Mesothelial cell of epicardium (in vitro differentiated cells): ENCODE data around the gene LGALS1. TPM values are rescaled to one million over a fixed set of nuclear protein-coding genes. Genes with fewer than 3 reads are reported as not detected.
A peak's percentile ranks its signal among the peaks of the same experiment; 100 is the strongest.
"Not testable (repeated sequence)": the region's sequence is repeated elsewhere in the genome, so short reads cannot be mapped to it uniquely, and the experiment has no call there.

ENCODE experiments used
- DNase-seq, 2 experiments: peaks; one replicate each; pipeline ENCODE4 v3.0.0; 2021; ENCODE audit warnings: low spot score in 2 of 2; ENCODE audit not compliant: unreplicated experiment in 2 of 2
- H3K27ac Mint-ChIP-seq: 2 replicates; pipeline ENCODE4 v1.8.0; 2021; ENCODE audit warnings: mixed read lengths
- H3K27me3 Mint-ChIP-seq: 2 replicates; pipeline ENCODE4 v1.8.0; 2021; ENCODE audit warnings: low read depth, mixed read lengths
- H3K36me3 Mint-ChIP-seq: 2 replicates; pipeline ENCODE4 v1.8.0; 2021; ENCODE audit warnings: mixed read lengths
- H3K4me1 Mint-ChIP-seq: 2 replicates; pipeline ENCODE4 v1.8.0; 2021; ENCODE audit warnings: mixed read lengths
- H3K4me3 Mint-ChIP-seq: 2 replicates; pipeline ENCODE4 v1.8.0; 2021; ENCODE audit warnings: mild to moderate bottlenecking, moderate library complexity, mixed read lengths
- H3K9me3 Mint-ChIP-seq: 2 replicates; pipeline ENCODE4 v1.8.0; 2021; ENCODE audit warnings: mixed read lengths
- total RNA-seq: library from RNA; stranded (reverse); gene quantifications from 3 replicates; pipeline ENCODE4 v1.2.1, GENCODE V29; 2021
- TF ChIP-seq, protein P1 (sequence below): fragments of 200-600 bp; sonication (generic); IDR thresholded peaks from one replicate; pipeline ENCODE4 v1.5.0; 2021; ENCODE audit warnings: antibody characterized with exemption; ENCODE audit not compliant: unreplicated experiment

LGALS1 gene
- total RNA-seq, 1 donor from 2014 or later: 238 TPM

DNA sequence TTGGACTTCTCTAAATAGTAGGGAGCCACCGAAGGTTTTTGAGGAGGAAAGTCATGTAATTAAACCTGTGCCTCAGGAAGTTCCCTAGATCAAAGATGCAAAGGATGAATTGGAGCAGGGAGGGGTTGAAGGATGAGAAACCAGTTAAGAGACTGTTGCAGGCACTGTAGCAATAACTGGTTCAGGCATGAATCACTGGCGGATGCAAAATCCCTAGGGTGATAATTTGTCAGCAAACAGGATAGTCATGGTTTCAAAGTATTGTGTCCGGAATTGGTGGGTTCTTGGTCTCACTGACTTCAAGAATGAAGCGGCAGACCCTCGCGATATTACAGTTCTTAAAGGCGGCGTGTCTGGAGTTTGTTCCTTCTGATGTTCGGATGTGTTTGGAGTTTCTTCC, 41.3 kb downstream of the LGALS1 start:
- Mint-ChIP-seq H3K27ac (no peak overlapping the region), H3K27me3 (no peaks in the 10 kb centered on the region), H3K4me3 (no peak overlapping the region), H3K9me3 (no peaks in the 10 kb centered on the region), H3K4me1 (no peaks in the 10 kb centered on the region), H3K36me3 (peaks cover 10% of the 10 kb centered on the region)
- TF ChIP-seq, protein P1, sequence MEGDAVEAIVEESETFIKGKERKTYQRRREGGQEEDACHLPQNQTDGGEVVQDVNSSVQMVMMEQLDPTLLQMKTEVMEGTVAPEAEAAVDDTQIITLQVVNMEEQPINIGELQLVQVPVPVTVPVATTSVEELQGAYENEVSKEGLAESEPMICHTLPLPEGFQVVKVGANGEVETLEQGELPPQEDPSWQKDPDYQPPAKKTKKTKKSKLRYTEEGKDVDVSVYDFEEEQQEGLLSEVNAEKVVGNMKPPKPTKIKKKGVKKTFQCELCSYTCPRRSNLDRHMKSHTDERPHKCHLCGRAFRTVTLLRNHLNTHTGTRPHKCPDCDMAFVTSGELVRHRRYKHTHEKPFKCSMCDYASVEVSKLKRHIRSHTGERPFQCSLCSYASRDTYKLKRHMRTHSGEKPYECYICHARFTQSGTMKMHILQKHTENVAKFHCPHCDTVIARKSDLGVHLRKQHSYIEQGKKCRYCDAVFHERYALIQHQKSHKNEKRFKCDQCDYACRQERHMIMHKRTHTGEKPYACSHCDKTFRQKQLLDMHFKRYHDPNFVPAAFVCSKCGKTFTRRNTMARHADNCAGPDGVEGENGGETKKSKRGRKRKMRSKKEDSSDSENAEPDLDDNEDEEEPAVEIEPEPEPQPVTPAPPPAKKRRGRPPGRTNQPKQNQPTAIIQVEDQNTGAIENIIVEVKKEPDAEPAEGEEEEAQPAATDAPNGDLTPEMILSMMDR: no peak
- DNase-seq: no peak

DNA sequence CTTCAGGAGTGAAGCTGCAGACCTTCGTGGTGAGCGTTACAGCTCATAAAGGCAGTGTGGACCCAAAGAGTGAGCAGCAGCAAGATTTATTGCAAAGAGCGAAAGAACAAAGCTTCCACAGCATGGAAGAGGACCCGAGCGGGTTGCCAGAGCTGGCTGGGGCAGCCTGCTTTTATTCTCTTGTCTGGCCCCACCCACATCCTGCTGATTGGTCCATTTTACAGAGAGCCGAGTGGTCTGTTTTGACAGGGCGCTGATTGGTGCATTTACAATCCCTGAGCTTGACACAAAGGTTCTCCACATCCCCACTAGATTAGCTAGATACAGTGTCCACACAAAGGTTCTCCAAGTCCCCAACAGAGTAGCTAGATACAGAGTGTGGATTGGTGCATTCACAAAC, 41.8 kb downstream of the LGALS1 start:
- H3K4me1 Mint-ChIP-seq, H3K4me3 Mint-ChIP-seq, DNase-seq, H3K9me3 Mint-ChIP-seq, H3K36me3 Mint-ChIP-seq, H3K27me3 Mint-ChIP-seq, H3K27ac Mint-ChIP-seq: not testable (repeated sequence)

DNA sequence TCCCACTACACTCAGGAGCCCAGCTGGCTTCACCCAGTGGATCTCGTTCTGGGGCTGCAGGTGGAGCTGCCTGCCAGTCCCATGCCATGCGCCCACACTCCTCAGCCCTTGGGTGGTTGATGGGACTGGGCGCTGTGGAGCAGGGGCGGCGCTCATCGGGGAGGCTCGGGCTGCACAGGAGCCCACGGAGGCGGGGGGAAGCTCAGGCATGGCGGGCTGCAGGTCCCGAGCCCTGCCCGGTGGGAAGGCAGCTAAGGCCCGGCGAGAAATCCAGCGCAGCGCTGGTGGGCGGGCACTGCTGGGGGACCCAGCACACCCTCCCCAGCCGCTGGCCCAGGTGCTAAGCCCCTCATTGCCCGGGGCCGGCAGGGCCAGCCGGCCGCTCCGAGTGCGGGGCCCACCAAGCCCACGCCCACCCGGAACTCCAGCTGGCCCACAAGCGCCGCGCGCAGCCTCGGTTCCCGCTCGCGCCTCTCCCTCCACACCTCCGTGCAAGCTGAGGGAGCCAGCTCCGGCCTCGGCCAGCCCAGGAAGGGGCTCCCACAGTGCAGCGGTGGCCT, 42.4 kb downstream of the LGALS1 start:
- H3K9me3 Mint-ChIP-seq: not testable (repeated sequence)

DNA sequence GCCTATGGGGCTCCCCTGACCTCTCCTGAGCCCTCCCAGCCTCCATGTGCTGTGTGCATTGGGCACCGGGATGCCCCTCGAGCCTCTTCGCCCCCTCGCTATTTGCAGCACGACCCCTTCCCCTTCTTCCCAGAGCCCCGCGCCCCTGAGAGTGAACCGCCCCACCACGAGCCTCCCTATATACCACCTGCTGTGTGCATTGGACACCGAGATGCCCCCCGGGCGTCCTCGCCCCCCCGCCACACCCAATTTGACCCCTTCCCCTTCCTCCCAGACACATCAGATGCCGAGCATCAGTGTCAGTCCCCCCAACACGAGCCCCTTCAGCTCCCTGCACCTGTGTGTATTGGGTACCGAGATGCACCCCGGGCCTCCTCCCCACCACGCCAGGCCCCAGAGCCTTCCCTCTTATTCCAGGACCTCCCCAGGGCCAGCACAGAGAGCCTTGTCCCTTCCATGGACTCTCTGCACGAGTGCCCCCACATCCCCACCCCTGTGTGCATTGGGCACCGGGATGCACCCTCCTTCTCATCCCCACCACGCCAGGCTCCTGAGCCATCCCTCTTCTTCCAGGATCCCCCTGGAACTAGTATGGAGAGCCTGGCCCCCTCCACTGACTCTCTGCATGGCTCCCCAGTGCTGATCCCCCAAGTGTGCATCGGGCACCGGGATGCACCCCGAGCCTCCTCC, 50.3 kb downstream of the LGALS1 start:
- Mint-ChIP-seq H3K27me3 (no peaks in the 10 kb centered on the region), H3K27ac (no peak overlapping the region), H3K36me3 (peaks cover 23% of the 10 kb centered on the region), H3K9me3 (no peaks in the 10 kb centered on the region), H3K4me1 (peaks cover 3% of the 10 kb centered on the region), H3K4me3 (no peak overlapping the region)
- no peak for DNase-seq
- TF ChIP-seq, protein P1: no peak

More for the DNA sequence above, 42.4 kb downstream of the LGALS1 start:
- not testable (repeated sequence) for H3K4me3 Mint-ChIP-seq, H3K27ac Mint-ChIP-seq, DNase-seq, H3K4me1 Mint-ChIP-seq, H3K27me3 Mint-ChIP-seq
- peaks cover 11% of the 10 kb centered on the region for H3K36me3 Mint-ChIP-seq

DNA sequence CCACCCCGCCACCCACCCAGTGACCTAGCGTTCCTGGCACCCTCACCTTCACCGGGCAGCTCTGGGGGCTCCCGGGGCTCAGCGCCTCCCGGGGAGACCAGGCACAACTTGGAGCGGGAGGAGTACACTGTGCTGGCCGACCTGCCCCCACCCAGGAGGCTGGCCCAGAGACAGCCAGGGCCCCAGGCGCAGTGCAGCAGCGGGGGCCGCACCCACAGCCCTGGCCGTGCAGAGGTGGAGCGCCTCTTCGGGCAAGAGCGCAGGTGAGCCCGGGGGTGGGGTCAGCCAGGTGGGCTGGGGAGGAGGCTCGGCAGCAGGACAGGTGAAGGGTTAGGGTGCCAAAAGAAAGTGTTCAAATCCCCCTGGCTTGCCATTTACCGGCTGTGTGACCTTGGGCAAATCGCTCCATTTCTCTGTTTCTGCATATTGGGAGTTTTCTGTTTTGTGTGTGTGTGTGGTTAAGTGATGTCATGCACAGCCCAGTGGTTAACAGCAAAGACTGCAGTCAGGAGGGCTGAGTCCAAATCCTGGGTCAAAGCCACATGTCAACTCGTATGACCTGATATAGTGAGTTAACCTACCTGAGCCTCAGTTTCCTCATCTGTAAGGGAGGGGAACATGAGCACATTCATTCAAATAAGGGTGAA, 50.9 kb downstream of the LGALS1 start:
- TF ChIP-seq, protein P1: no peak
- Mint-ChIP-seq H3K4me1 (peaks cover 3% of the 10 kb centered on the region), H3K27ac (peak overlapping the region; percentile 18), H3K36me3 (peaks cover 23% of the 10 kb centered on the region), H3K27me3 (no peaks in the 10 kb centered on the region), H3K9me3 (no peaks in the 10 kb centered on the region), H3K4me3 (no peak overlapping the region)
- DNase-seq: no peak

DNA sequence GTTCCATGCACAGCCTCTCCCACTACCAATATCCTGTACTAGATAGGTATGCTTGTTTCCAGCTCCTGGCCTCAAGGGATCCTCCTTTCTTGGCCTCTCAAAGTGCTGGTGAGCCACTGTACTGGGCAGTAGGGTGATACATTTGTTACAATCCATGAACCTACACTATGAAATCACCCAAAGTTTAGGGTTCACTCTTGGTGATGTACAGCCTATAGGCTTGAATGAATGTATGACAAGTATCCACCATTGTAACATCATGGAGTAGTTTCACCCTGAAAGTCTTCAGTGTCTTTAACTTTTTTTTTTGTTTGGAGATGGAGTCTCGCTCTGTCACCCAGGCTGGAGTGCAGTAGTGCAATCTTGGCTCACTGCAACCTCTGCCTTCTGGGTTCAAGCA, 53.2 kb downstream of the LGALS1 start:
- TF ChIP-seq, protein P1: no peak

More for the DNA sequence above, 53.2 kb downstream of the LGALS1 start:
- no peak for DNase-seq
- Mint-ChIP-seq H3K4me3 (no peak overlapping the region), H3K4me1 (peaks cover 3% of the 10 kb centered on the region), H3K9me3 (no peaks in the 10 kb centered on the region), H3K27me3 (no peaks in the 10 kb centered on the region), H3K27ac (peak overlapping the region; percentile 86), H3K36me3 (peaks cover 15% of the 10 kb centered on the region)

Other genes with a start within 250 kb of the LGALS1 start
- 4.1 to 4.2 TPM (median 4.1 TPM) in 3 replicates for gene ELFN2, start 248.2 kb upstream of the LGALS1 start, total RNA-seq
- 0.83 to 0.97 TPM (median 0.91 TPM) in 3 replicates for gene MFNG, start 189.3 kb upstream of the LGALS1 start, total RNA-seq
- 12.2 to 13.6 TPM (median 13.1 TPM) in 3 replicates for gene CARD10, start 156.2 kb upstream of the LGALS1 start, total RNA-seq
- gene CDC42EP1, start 115.2 kb upstream of the LGALS1 start, total RNA-seq: 38.5 to 39.1 TPM (median 38.8 TPM) in 3 replicates
- gene LGALS2, start 95.5 kb upstream of the LGALS1 start, total RNA-seq: 0.43 to 0.64 TPM (median 0.54 TPM) in 3 replicates
- gene GGA1, start 66.8 kb upstream of the LGALS1 start, total RNA-seq: 96.6 to 107 TPM (median 96.6 TPM) in 3 replicates
- gene SH3BP1, start 36.0 kb upstream of the LGALS1 start, total RNA-seq: 30.0 to 33.0 TPM (median 31.9 TPM) in 3 replicates
- 15.6 to 16.5 TPM (median 16.1 TPM) in 3 replicates for gene PDXP, start 16.9 kb upstream of the LGALS1 start, total RNA-seq
- gene NOL12, start 10.7 kb downstream of the LGALS1 start, total RNA-seq: 23.9 to 25.2 TPM (median 24.8 TPM) in 3 replicates
- gene TRIOBP, start 21.4 kb downstream of the LGALS1 start, total RNA-seq: 69.2 to 76.1 TPM (median 71.4 TPM) in 3 replicates
- gene GCAT, start 132.3 kb downstream of the LGALS1 start, total RNA-seq: 9.8 to 13.2 TPM (median 12.5 TPM) in 3 replicates
- 0.22 to 0.31 TPM in 2 of 3 replicates, not detected in the other for gene GALR3, start 147.7 kb downstream of the LGALS1 start, total RNA-seq
- 16.1 to 18.4 TPM (median 17.1 TPM) in 3 replicates for gene ANKRD54, start 168.7 kb downstream of the LGALS1 start, total RNA-seq
- gene EIF3L, start 173.8 kb downstream of the LGALS1 start, total RNA-seq: 633 to 642 TPM (median 639 TPM) in 3 replicates
- gene MICALL1, start 230.7 kb downstream of the LGALS1 start, total RNA-seq: 47.2 to 51.7 TPM (median 48.2 TPM) in 3 replicates